PC-3 (cell line): ENCODE data around the gene ZNF407.

Experiments
- CTCF ChIP-seq: fragments of 300-600 bp; sonication (generic); conservative IDR thresholded peaks from 2 replicates; pipeline ENCODE4 v1.5.1; 2017; ENCODE audit warnings: antibody characterized with exemption, low read depth, mild to moderate bottlenecking, low read length
- EZH2phosphoT487 ChIP-seq: fragments of 300-600 bp; sonication (generic); IDR thresholded peaks from 2 replicates; pipeline ENCODE4 v1.6.1; 2018; ENCODE audit warnings: mild to moderate bottlenecking, antibody characterized with exemption, low read length, borderline replicate concordance

DNA sequence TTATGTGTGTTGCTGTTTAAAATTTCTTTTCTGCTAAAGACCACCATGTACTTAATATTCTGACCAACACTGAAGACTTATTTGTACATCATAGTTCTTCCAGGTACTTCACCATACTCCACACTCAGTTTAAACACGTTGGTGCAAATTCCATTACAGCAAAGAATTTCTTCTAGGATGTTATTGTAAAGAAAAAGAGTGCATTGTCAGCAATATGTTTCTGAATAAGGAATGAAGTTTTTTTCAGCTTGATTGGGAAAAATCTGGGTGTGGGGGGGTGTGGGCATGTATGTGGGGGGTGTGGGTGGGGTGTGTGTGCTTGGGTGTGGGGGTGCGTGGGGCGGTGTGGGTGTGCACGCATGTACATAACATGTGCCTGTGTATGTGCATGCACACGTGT is 447.1 kb downstream of the ZNF407 start:
- no peak for TF ChIP-seq CTCF
- TF ChIP-seq EZH2phosphoT487: no peak
